A549 (cell line): Measurements from ENCODE around the gene WSCD1. TPM values are rescaled to one million over a fixed set of nuclear protein-coding genes. Genes with fewer than 3 reads are reported as not detected.

ENCODE experiments used
- ATAC-seq, 2 experiments: fragments of 200-7000 bp in 1 of 2; fragments of >200 bp in 1 of 2; cut with Nextera tagmentation in 1 of 2; cut with Tn5 transposase in 1 of 2; 3 replicates each; pipeline versions ENCODE4 v1.8.0 to v1.9.1; 2018 to 2020; ENCODE audit warnings: mild to moderate bottlenecking in 1 of 2, moderate library complexity in 1 of 2
- CTCF ChIA-PET: fragments of 300-600 bp; sonication (Branson Sonifier 250); formaldehyde crosslinking; extraction: SDS; loops from one replicate; lab custom pipeline; 2021; ENCODE audit warnings: antibody characterized with exemption, inconsistent platforms; lab: Yijun Ruan, JAX
- POLR2A ChIA-PET: fragments of 350-600 bp; formaldehyde crosslinking; extraction: SDS; loops from one replicate; lab custom pipeline; 2021; ENCODE audit warnings: antibody characterized with exemption, inconsistent platforms; lab: Yijun Ruan, JAX
- DNase-seq, 2 experiments: peaks; one replicate each; pipeline versions ENCODE4 v3.0.0 to v3.0.0-alpha.2; 2011 to 2016; ENCODE audit warnings: low read depth in 1 of 2, low spot score in 1 of 2
- FAIRE-seq: peaks from 2 replicates; lab custom pipeline; 2011; peaks lifted over from hg19 to GRCh38; lab: Jason Lieb, UNC
- H3K27ac ChIP-seq, 2 experiments: fragments of >200 bp; sonication (Bioruptor Twin); formaldehyde crosslinking; 3 replicates each; pipeline ENCODE4 v1.5.1; 2016 to 2017
- H3K4me1 ChIP-seq: fragments of >200 bp; sonication (Bioruptor Twin); formaldehyde crosslinking; 3 replicates; pipeline ENCODE4 v1.6.1; 2016
- H3K4me2 ChIP-seq: fragments of >200 bp; sonication (Bioruptor Twin); formaldehyde crosslinking; 3 replicates; pipeline ENCODE4 v1.6.1; 2016
- H3K4me3 ChIP-seq: fragments of >200 bp; sonication (Bioruptor Twin); formaldehyde crosslinking; 3 replicates; pipeline ENCODE4 v1.5.1; 2016
- H3K9me3 ChIP-seq: fragments of >200 bp; sonication (Bioruptor Twin); formaldehyde crosslinking; 3 replicates; pipeline ENCODE4 v1.6.1; 2016
- ATOH8 ChIP-seq: fragments of 250-450 bp; sonication (Bioruptor Pico); IDR thresholded peaks from 2 replicates; pipeline ENCODE4 v1.5.0; 2020; ENCODE audit warnings: low read depth, mild to moderate bottlenecking, moderate library complexity
- CEBPB ChIP-seq, 2 experiments: fragments of >200 bp in 1 of 2; sonication (Bioruptor Twin) in 1 of 2; formaldehyde crosslinking in 1 of 2; IDR thresholded peaks; 2 replicates each; pipeline ENCODE4 v1.6.1; 2012 to 2016
- CTCF ChIP-seq: fragments of >200 bp; sonication (Bioruptor Twin); formaldehyde crosslinking; IDR thresholded peaks from 3 replicates; pipeline ENCODE4 v1.5.1; 2016
- EHF ChIP-seq: fragments of 250-450 bp; sonication (Bioruptor Pico); IDR thresholded peaks from 2 replicates; pipeline ENCODE4 v1.5.0; 2020; ENCODE audit warnings: mild to moderate bottlenecking
- EHMT2 ChIP-seq: fragments of 200-600 bp; sonication (generic); IDR thresholded peaks from 2 replicates; pipeline ENCODE4 v1.6.1; 2016; ENCODE audit warnings: antibody characterized with exemption, low read depth, mild to moderate bottlenecking, moderate library complexity
- ELK1 ChIP-seq: fragments of 150-350 bp; IDR thresholded peaks from 2 replicates; pipeline ENCODE4 v1.6.1; 2014; ENCODE audit warnings: low read depth, mild to moderate bottlenecking, low read length
- ESRRA ChIP-seq: fragments of 150-350 bp; IDR thresholded peaks from 2 replicates; pipeline ENCODE4 v1.6.1; 2014; ENCODE audit warnings: mild to moderate bottlenecking, low read length, borderline replicate concordance
- FOSL2 ChIP-seq, 2 experiments: fragments of 450-650 bp in 1 of 2; fragments of >200 bp in 1 of 2; sonication (Bioruptor Twin) in 1 of 2; formaldehyde crosslinking; IDR thresholded peaks; 2 replicates each; pipeline versions ENCODE4 v1.5.0 to v1.6.1; 2016 to 2020; ENCODE audit warnings: mild to moderate bottlenecking in 1 of 2, moderate library complexity in 1 of 2
- FOXS1 ChIP-seq: fragments of 250-450 bp; sonication (Bioruptor Pico); IDR thresholded peaks from 2 replicates; pipeline ENCODE4 v1.5.0; 2020; ENCODE audit warnings: mild to moderate bottlenecking, moderate library complexity
- HES2 ChIP-seq: fragments of >200 bp; sonication (Bioruptor Twin); formaldehyde crosslinking; IDR thresholded peaks from 2 replicates; pipeline ENCODE4 v1.6.1; 2016
- HOXA7 ChIP-seq: fragments of 250-450 bp; sonication (Bioruptor Pico); IDR thresholded peaks from 2 replicates; pipeline ENCODE4 v1.5.0; 2020; ENCODE audit warnings: mild to moderate bottlenecking, moderate library complexity
- HOXB5 ChIP-seq: fragments of 250-450 bp; sonication (Bioruptor Pico); IDR thresholded peaks from 2 replicates; pipeline ENCODE4 v1.5.0; 2020; ENCODE audit warnings: mild to moderate bottlenecking, moderate library complexity
- JUN ChIP-seq, 2 experiments: fragments of >200 bp; sonication (Bioruptor Twin); formaldehyde crosslinking; IDR thresholded peaks; 2 replicates in 1 of 2; 3 replicates in 1 of 2; pipeline ENCODE4 v1.6.1; 2016 to 2017
- JUNB ChIP-seq: fragments of >200 bp; sonication (Bioruptor Twin); formaldehyde crosslinking; IDR thresholded peaks from 2 replicates; pipeline ENCODE4 v1.6.1; 2016
- KDM5A ChIP-seq: fragments of 200-600 bp; sonication (generic); IDR thresholded peaks from 2 replicates; pipeline ENCODE4 v1.6.1; 2016; ENCODE audit warnings: antibody characterized with exemption, mild to moderate bottlenecking
- MYC ChIP-seq: IDR thresholded peaks from 2 replicates; pipeline ENCODE4 v1.6.1; 2012; ENCODE audit warnings: mild to moderate bottlenecking, inconsistent platforms, low read length, improper control_type of control experiment, borderline replicate concordance
- NPAS2 ChIP-seq: fragments of 250-450 bp; sonication (Bioruptor Pico); IDR thresholded peaks from 2 replicates; pipeline ENCODE4 v1.8.0; 2022; ENCODE audit warnings: mild to moderate bottlenecking, moderate library complexity, borderline replicate concordance
- RARB ChIP-seq: fragments of 250-450 bp; sonication (Bioruptor Pico); IDR thresholded peaks from 2 replicates; pipeline ENCODE4 v1.8.0; 2021; ENCODE audit warnings: mild to moderate bottlenecking, moderate library complexity
- RCOR1 ChIP-seq: fragments of 150-350 bp; IDR thresholded peaks from 2 replicates; pipeline ENCODE4 v1.6.1; 2014; ENCODE audit warnings: antibody characterized with exemption, low read length, low read depth
- RNF2 ChIP-seq: fragments of 200-600 bp; sonication (generic); IDR thresholded peaks from 2 replicates; pipeline ENCODE4 v1.6.1; 2016; ENCODE audit warnings: low read depth, mild to moderate bottlenecking, antibody characterized with exemption, moderate library complexity, borderline replicate concordance
- SREBF2 ChIP-seq: fragments of 450-650 bp; IDR thresholded peaks from 2 replicates; pipeline ENCODE4 v1.6.1; 2014; ENCODE audit warnings: mild to moderate bottlenecking, moderate library complexity
- TP53 ChIP-seq: fragments of 250-450 bp; sonication (Bioruptor Pico); IDR thresholded peaks from 2 replicates; pipeline ENCODE4 v1.5.0; 2021; ENCODE audit warnings: mild to moderate bottlenecking, moderate library complexity
- ZC3H11A ChIP-seq: fragments of 450-650 bp; IDR thresholded peaks from 2 replicates; pipeline ENCODE4 v1.6.1; 2014; ENCODE audit warnings: antibody characterized with exemption, mild to moderate bottlenecking
- WGBS: methylation state at CpG from one replicate; pipeline ENCODE4 v1.1.6; 2017; ENCODE audit errors: missing lambda C conversion rate; 5-methylcytosine and 5-hydroxymethylcytosine counted together
- polyA plus RNA-seq, 4 experiments: library from polyadenylated mRNA; depleted of rRNA in 3 of 4; stranded (reverse); fragments of >200 nt; fragmentation: RNase III in 1 of 4; extraction: RNeasy Plus Mini Kit Qiagen cat#74134 plus additional on column Dnase treatment in 1 of 4; gene quantifications; 2 replicates in 3 of 4; 3 replicates in 1 of 4; pipeline ENCODE4 v1.2.3, GENCODE V29; 2011 to 2017

The WSCD1 gene
- polyA plus RNA-seq, 2 of the 4 experiments (the other 2 are of a cell fraction), result 1.6 TPM

DNA sequence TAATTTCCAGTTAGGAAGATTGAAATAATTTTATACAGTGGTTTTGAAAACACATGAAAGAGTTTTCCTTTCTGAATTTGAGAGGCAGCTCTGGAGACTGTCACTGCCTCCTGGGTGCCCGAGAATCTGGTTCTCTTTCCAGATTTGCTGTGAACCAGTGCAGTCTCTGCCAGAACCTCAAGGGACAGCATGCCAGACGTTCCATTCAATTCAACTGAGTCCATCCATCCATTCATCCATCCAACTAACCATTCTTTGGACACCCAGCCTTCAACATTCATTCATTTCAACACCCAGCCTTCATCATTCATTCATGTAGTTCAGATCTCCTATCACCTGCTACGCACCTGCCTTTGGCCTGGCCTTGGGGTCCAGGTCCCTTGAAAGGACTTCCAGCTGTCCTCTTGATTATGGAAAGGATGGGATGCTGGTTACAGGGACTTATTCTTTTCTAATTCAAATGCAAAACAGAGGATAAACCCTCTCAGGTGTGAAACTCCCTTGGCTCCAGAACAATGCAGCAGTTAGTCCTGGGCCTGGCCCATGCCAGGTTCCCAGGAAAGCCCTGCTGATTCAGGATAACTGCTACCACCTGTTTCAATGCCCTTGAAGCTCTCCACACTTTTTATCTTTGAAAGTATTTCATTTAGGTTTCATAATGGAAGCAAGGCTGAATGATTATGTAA is 68.7 kb downstream of the WSCD1 start:
- TF ChIP-seq JUN (IDR thresholded peaks at IDR 0.05), result no peak
- TF ChIP-seq NPAS2, result no peak
- no peak for TF ChIP-seq CEBPB (IDR thresholded peaks at IDR 0.05)
- no peak for TF ChIP-seq CTCF
- TF ChIP-seq EHF (CRISPR knock-in tag), result no peak
- no peak for TF ChIP-seq RNF2
- no peak for TF ChIP-seq ATOH8 (CRISPR knock-in tag)
- TF ChIP-seq ELK1, result no peak
- TF ChIP-seq TP53 (CRISPR knock-in tag), result no peak
- no peak for TF ChIP-seq EHMT2
- no peak for TF ChIP-seq ESRRA
- no peak for TF ChIP-seq SREBF2
- TF ChIP-seq HOXB5 (CRISPR knock-in tag), result no peak
- TF ChIP-seq KDM5A, result no peak
- no peak for TF ChIP-seq MYC
- TF ChIP-seq HOXA7, result no peak
- TF ChIP-seq FOXS1 (CRISPR knock-in tag), result no peak
- TF ChIP-seq ZC3H11A, result no peak
- TF ChIP-seq, all 56 proteins: peak for 0
- POLR2A ChIA-PET, result no interaction called here
- 13% methylated on average over 3 of the region's 3 CpGs for WGBS
- no peak for FAIRE-seq
- DNase-seq, result no peak
- no peak for ATAC-seq
- H3K9me3 ChIP-seq, result 0 out of 3 replicates have a peak, but pooled peaks cover 3% of the 10 kb centered on the region
- CTCF ChIA-PET, result no interaction called here
- no peak overlapping the region for H3K4me2 ChIP-seq
- no peaks in the 10 kb centered on the region for H3K4me1 ChIP-seq
- H3K4me3 ChIP-seq, result no peak overlapping the region
- no peak overlapping the region for H3K27ac ChIP-seq

- TF ChIP-seq RCOR1, result no peak
- no peak for TF ChIP-seq HES2
- TF ChIP-seq RARB, result no peak
- no peak for TF ChIP-seq FOSL2 (IDR thresholded peaks at IDR 0.05)
- no peak for TF ChIP-seq FOSL2 (CRISPR knock-in tag; IDR thresholded peaks at IDR 0.05)
- TF ChIP-seq EHMT2, result no peak
- TF ChIP-seq ESRRA, result no peak
- TF ChIP-seq KDM5A, result no peak
- no peak for TF ChIP-seq JUNB
- ChIA-PET POLR2A (no interaction called here), CTCF (no interaction called here)
- no peak overlapping the region for H3K4me3 ChIP-seq
- no peak for ATAC-seq
- FAIRE-seq, result no peak
- H3K9me3 ChIP-seq, result 0 out of 3 replicates have a peak, but pooled peaks cover 3% of the 10 kb centered on the region
- H3K4me2 ChIP-seq, result no peak overlapping the region
- no peak for DNase-seq
- H3K4me1 ChIP-seq, result no peaks in the 10 kb centered on the region
- H3K27ac ChIP-seq, result no peak overlapping the region
- 71% methylated on average over 8 of the region's 8 CpGs for WGBS
Observed at GRCh38 chr17:6139447-6139832, 69.3 kb downstream of the WSCD1 start.
